HG03520 (cell line): ENCODE data around the gene ATP10B.
"Not testable (repeated sequence)": the region's sequence is repeated elsewhere in the genome, so short reads cannot be mapped to it uniquely, and the experiment has no call there.

Source experiments
- ATAC-seq: cut with Tn5 transposase; IDR thresholded peaks from one replicate; pipeline ENCODE4 v1.9.1; 2021; ENCODE audit warnings: mild to moderate bottlenecking, moderate library complexity; ENCODE audit not compliant: unreplicated experiment

The ATP10B gene

GRCh38 chr5:160852049-160852448 is at the start of gene ATP10B:
Gene ATP10B (minus strand): TSS chr5:160852211. CDS start chr5:160688074, 164,137 bp downstream.
- no peak for ATAC-seq

GRCh38 chr5:160901656-160902055 is 49.6 kb upstream of the ATP10B start:
- no peak for ATAC-seq

GRCh38 chr5:160899735-160900134 is 47.7 kb upstream of the ATP10B start:
- ATAC-seq: no peak

GRCh38 chr5:160893180-160893964 is 41.4 kb upstream of the ATP10B start:
- ATAC-seq: not testable (repeated sequence)

GRCh38 chr5:160887780-160888179 is 35.8 kb upstream of the ATP10B start:
- no peak for ATAC-seq

GRCh38 chr5:160873560-160874200 is 21.7 kb upstream of the ATP10B start:
- not testable (repeated sequence) for ATAC-seq

GRCh38 chr5:160869989-160870521 is 18.0 kb upstream of the ATP10B start:
- no peak for ATAC-seq

- no peak for ATAC-seq
Measured at GRCh38 chr5:160867976-160868375, 16.0 kb upstream of the ATP10B start.

- ATAC-seq: no peak
Measured at GRCh38 chr5:160851451-160851850, 560 bp downstream of the ATP10B start.

GRCh38 chr5:160850421-160850820 is 1.6 kb downstream of the ATP10B start:
- ATAC-seq: no peak

- no peak for ATAC-seq
Measured at GRCh38 chr5:160847526-160848085, 4.4 kb downstream of the ATP10B start.

GRCh38 chr5:160846642-160847041 is 5.4 kb downstream of the ATP10B start:
- no peak for ATAC-seq

- ATAC-seq: no peak
Measured at GRCh38 chr5:160844177-160844576, 7.8 kb downstream of the ATP10B start.

GRCh38 chr5:160843240-160843639 is 8.8 kb downstream of the ATP10B start:
- peak; percentile 96 for ATAC-seq

- ATAC-seq: no peak
Measured at GRCh38 chr5:160837749-160838593, 14.0 kb downstream of the ATP10B start.

GRCh38 chr5:160837211-160837610 is 14.8 kb downstream of the ATP10B start:
- ATAC-seq: no peak

GRCh38 chr5:160835818-160836528 is 16.0 kb downstream of the ATP10B start:
- no peak for ATAC-seq

- no peak for ATAC-seq
Measured at GRCh38 chr5:160835376-160835775, 16.6 kb downstream of the ATP10B start.

- no peak for ATAC-seq
Measured at GRCh38 chr5:160833806-160834205, 18.2 kb downstream of the ATP10B start.

GRCh38 chr5:160831801-160832200 is 20.2 kb downstream of the ATP10B start:
- no peak for ATAC-seq
